ENCODE measurements around the gene EHD3.

The EHD3 gene

DNA sequence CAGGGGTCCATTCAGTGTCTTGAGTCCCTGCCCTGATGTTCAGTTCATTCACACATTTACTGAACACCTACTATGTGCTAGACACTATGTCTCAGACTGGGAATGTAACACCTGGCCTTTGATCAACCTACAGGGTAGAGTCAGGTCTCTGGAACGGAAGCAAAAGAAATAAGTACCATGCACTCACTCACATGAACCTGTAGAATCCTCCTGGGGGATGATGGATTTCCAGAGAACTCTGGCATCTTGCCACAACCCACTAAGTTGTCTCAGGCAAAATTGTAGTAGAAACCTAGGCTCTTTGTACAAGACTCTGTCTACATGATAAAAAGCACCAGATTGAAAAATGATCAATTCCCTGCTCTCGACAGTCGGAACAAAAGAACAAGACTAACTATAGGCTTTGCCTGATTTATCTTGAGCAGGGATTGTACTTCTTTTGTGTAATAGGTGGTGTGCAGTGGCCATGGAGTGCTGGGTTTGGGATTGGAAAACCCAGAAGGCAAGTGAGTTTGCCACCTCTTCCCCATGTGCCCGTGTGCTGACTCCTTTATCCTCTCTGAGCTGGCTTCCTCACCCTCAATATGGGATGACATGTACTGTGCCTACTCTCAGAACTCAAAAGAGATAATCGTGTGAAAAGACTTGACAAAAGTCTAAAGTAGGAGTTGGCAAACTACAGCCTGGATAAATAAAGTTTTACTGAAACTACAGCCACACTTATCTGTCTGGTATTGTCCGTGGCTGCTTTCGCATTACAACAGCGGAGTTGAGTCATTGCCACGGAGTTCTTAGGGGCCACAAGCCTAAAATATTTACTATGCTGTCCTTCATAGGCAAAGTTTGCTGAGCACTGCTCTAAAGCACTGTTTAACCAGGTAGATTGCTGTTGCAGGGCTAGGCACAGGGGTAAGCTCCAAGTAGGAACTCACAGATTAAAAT lies 21.0 kb upstream of the EHD3 start:
- DNase-seq (ENCODE audit: insufficient read length, low spot score), result no peak
- FAIRE-seq, result no peak

DNA sequence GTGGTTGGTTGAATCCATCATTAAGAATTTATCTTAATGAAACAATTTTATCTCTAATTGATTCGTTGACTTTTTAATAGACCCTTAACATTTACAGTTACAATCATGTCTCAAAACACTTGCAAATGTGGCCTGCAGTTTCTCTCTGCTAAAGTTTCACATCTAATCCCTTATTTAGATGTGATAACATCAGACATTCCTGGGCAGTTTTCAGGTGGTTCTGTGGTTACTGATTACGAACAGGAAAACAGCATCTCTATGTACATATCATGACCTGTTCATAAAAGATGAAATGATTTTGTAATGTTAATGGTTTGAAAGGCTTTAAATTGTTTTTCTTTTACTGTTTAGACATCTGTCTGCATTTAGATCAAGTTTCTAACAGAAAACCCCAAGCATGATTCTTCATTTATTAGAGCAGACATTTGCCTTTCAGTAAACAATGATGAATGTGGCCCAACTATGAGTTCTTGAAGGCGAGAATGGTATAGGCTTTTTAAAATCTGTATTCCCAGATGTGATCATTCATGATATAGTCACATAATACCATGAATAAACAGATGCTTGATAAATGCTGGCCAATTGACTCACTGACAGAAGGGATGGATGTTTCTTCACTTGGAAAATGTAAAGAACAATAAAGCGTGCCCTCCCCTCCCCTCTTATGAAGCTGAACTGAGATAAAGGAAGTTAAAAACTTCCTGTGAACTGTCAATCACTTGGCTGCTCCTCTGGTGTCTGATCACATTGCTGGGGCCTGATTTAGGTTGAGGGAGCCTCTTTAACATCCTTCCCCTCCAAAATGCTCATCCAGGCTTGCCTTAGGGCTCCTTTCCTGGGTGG lies 20.1 kb upstream of the EHD3 start:
- no peak for FAIRE-seq

GRCh38 chr2:31214444-31214915 lies 19.5 kb upstream of the EHD3 start:
- no peak for FAIRE-seq
- no peak for DNase-seq (ENCODE audit: insufficient read length, low spot score)

More for the DNA sequence above, 20.1 kb upstream of the EHD3 start:
- no peak for DNase-seq (ENCODE audit: insufficient read length, low spot score)

- no peak for FAIRE-seq
- no peak for DNase-seq (ENCODE audit: insufficient read length, low spot score)
Observed at GRCh38 chr2:31216734-31217133, 17.2 kb upstream of the EHD3 start.

DNA sequence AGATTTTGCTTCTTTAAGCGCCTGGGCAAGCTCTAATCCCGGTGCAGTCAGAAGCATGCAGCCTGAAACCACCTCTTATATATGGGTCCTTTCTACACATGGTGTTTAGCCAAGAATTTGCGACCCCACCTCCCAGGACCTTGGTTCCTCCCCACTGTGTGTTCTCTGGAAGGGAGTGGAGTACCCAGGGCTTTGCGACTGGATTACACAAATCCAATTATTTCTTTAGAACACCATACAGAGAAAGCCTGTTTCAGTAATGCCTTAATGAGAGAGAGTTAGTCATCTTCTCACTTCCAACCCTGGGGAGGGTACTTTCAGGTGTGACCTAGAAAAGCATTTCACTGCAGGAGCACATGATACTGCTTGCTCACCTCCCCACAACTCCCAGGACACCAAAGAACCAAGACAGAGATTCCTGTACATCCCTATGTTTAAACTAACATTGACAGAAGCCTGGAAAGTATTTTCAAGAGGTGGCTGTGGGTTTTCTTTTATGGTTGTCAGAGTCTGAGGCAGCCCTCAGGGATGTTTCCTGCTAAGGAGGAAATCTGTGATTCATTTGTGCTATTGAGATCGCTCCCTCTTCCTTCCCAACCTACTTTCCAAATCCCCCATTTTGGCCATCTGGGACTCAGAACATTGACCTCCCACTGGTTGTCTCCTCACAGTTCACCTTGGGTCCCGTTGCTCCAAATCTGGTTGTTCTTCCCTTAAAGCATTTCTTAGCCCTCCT lies 16.3 kb upstream of the EHD3 start, which contains the start of gene CAPN14:
TSS of gene CAPN14 (minus strand) at position 51 of the 736 bp plus-strand sequence. CDS start 12,068 bp downstream, outside the sequence.
- no peak for FAIRE-seq
- DNase-seq (ENCODE audit: insufficient read length, low spot score), result no peak

- no peak for DNase-seq (ENCODE audit: insufficient read length, low spot score)
- no peak for FAIRE-seq
Observed at GRCh38 chr2:31219131-31219969, 14.6 kb upstream of the EHD3 start.

- DNase-seq (ENCODE audit: insufficient read length, low spot score) (no peak), FAIRE-seq (no peak)
Observed at GRCh38 chr2:31221544-31221943, 12.4 kb upstream of the EHD3 start.

GRCh38 chr2:31222071-31222470 lies 11.9 kb upstream of the EHD3 start:
- DNase-seq (ENCODE audit: insufficient read length, low spot score), result no peak
- FAIRE-seq, result no peak

DNA sequence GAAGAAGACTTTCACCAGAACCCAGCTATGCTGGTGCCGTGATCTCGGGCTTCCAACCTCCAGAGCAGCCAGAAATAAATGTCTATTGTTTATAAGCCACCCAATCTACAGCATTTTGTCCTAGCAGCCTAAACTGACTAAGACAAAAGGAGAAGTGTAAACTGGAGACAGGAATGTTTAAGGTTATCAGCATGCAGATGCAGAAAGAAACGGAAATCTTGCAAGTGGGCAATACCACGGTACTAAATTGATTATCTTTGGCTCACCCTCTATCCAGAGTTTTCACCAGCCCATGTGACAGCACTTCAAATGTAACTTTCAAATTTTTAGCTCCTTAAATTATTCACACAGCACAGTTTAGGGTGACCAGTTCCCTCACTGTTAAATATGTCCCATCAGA lies 10.9 kb upstream of the EHD3 start:
- no peak for FAIRE-seq

GRCh38 chr2:31223749-31224148 lies 10.2 kb upstream of the EHD3 start:
- no peak for DNase-seq (ENCODE audit: insufficient read length, low spot score)
- FAIRE-seq, result no peak

More for the DNA sequence above, 10.9 kb upstream of the EHD3 start:
- DNase-seq (ENCODE audit: insufficient read length, low spot score), result no peak

DNA sequence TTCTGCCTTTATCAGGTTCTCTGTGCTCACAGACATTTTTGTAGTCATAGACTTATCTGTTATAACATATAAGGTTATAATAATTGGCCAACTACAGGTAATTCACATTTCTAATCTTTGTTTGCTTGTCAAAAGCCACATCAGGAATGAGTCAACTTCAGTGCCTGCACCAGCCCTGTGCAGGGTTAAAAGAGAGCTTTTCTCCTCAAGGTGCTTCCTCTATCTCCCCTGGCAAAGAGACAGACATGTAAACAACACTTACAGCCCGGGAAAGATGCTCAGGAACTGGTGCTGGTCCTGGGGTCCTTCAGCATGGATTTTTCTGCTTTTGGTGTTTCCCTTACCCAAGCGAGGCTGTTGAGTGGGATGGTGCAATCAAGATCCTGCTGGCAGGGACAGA lies 7.7 kb upstream of the EHD3 start:
- DNase-seq (ENCODE audit: insufficient read length, low spot score) (no peak), FAIRE-seq (no peak)

DNA sequence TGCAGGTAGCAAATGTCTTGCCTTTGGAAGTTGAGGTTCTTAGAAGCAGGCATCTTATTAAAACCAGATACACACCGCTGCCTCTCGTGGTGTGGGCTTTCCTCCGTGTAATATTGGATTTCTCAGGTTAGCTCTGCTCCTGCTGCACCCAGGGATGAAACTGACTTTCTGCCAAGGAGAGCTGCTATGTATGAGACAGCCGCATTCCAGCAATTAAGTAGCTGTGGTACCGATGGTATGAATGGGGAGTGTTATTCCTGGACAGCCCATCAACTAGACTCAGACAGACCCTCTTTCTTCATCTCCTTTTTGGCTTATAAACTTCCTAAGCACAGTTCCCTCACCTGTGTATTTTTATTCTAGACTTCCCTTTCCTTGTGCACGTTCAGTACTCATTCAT lies 6.8 kb upstream of the EHD3 start:
- no peak for FAIRE-seq
- DNase-seq (ENCODE audit: insufficient read length, low spot score), result no peak

GRCh38 chr2:31227711-31228125 lies 6.2 kb upstream of the EHD3 start:
- DNase-seq (ENCODE audit: insufficient read length, low spot score), result no peak
- FAIRE-seq, result no peak

GRCh38 chr2:31228717-31229116 lies 5.2 kb upstream of the EHD3 start:
- FAIRE-seq, result no peak
- no peak for DNase-seq (ENCODE audit: insufficient read length, low spot score)

- FAIRE-seq (no peak), DNase-seq (ENCODE audit: insufficient read length, low spot score) (no peak)
Observed at GRCh38 chr2:31230751-31231150, 3.2 kb upstream of the EHD3 start.

- no peak for DNase-seq (ENCODE audit: insufficient read length, low spot score)
Observed at GRCh38 chr2:31231571-31232302, 2.2 kb upstream of the EHD3 start.

DNA sequence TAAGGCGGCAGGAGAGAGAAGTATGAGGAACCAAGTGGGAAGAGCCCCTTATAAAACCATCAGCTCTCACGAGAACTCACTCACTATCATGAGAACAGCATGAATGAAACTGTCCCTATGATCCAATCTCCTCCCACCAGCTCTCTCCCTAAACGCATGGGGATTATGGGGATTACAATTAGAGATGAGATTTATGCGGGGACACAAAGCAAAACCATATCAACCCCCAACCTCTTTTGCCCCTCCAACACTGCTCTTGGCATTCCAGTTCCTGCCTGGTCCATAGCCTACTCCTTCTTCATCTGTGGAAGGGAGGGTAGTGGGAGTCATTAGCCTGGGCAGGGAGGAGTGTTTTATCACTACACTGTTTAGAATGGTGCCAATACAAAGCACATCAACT lies 1.4 kb upstream of the EHD3 start:
- FAIRE-seq (no peak), DNase-seq (ENCODE audit: insufficient read length, low spot score) (no peak)

More at GRCh38 chr2:31231571-31232302, 2.2 kb upstream of the EHD3 start:
- FAIRE-seq, result no peak

- DNase-seq (ENCODE audit: insufficient read length, low spot score) (no peak), FAIRE-seq (peak; percentile 42)
Observed at GRCh38 chr2:31233231-31233630, 721 bp upstream of the EHD3 start.
